Trophoblast cell (in vitro differentiated cells and primary cell): ENCODE data around the gene PTGIS.

ENCODE experiments used
- DNase-seq, 2 donors: peaks; one replicate each; pipeline ENCODE4 v3.0.0-alpha.2; 2016
- H2AFZ ChIP-seq: 2 replicates; pipeline ENCODE4 v1.6.1; 2013; ENCODE audit warnings: low read length, moderate library complexity, mild to moderate bottlenecking; ENCODE audit not compliant: insufficient read depth, poor library complexity
- H2AK5ac ChIP-seq: 2 replicates; pipeline ENCODE4 v1.6.1; 2013; ENCODE audit warnings: mild to moderate bottlenecking, low read length
- H2BK120ac ChIP-seq: 2 replicates; pipeline ENCODE4 v1.6.1; 2013; ENCODE audit warnings: low read length, mild to moderate bottlenecking, moderate library complexity; ENCODE audit not compliant: insufficient read depth, poor library complexity
- H2BK12ac ChIP-seq: 2 replicates; pipeline ENCODE4 v1.6.1; 2013; ENCODE audit warnings: mild to moderate bottlenecking, low read length, moderate library complexity
- H2BK5ac ChIP-seq: 2 replicates; pipeline ENCODE4 v1.6.1; 2013; ENCODE audit warnings: low read length, low read depth, moderate library complexity, mild to moderate bottlenecking; ENCODE audit not compliant: poor library complexity
- H3K14ac ChIP-seq: 2 replicates; pipeline ENCODE4 v1.6.1; 2013; ENCODE audit warnings: mild to moderate bottlenecking, low read length
- H3K18ac ChIP-seq: 2 replicates; pipeline ENCODE4 v1.6.1; 2013; ENCODE audit warnings: mild to moderate bottlenecking, low read length
- H3K23ac ChIP-seq: 2 replicates; pipeline ENCODE4 v1.6.1; 2013; ENCODE audit warnings: low read length
- H3K27ac ChIP-seq: 2 replicates; pipeline ENCODE4 v1.5.1; 2013; ENCODE audit warnings: low read depth, mild to moderate bottlenecking, inconsistent platforms, low read length, moderate library complexity
- H3K27me3 ChIP-seq: 2 replicates; pipeline ENCODE4 v1.6.1; 2013; ENCODE audit warnings: inconsistent platforms, mild to moderate bottlenecking, low read length, moderate library complexity; ENCODE audit not compliant: insufficient read depth
- H3K36me3 ChIP-seq, 2 experiments: 1 replicate in 1 of 2; 2 replicates in 1 of 2; pipeline ENCODE4 v1.6.1; 2013; ENCODE audit warnings: low read length in 2 of 2, mild to moderate bottlenecking in 2 of 2, moderate library complexity in 1 of 2; ENCODE audit not compliant: insufficient read depth in 2 of 2, control insufficient read depth in 1 of 2
- H3K4ac ChIP-seq: 2 replicates; pipeline ENCODE4 v1.6.1; 2013; ENCODE audit warnings: low read depth, mild to moderate bottlenecking, low read length, moderate library complexity
- H3K4me1 ChIP-seq, 2 experiments: 1 replicate in 1 of 2; 2 replicates in 1 of 2; pipeline ENCODE4 v1.6.1; 2013; ENCODE audit warnings: low read length in 2 of 2, mild to moderate bottlenecking in 2 of 2, moderate library complexity in 1 of 2; ENCODE audit not compliant: insufficient read depth in 2 of 2, control insufficient read depth in 1 of 2
- H3K4me2 ChIP-seq: 2 replicates; pipeline ENCODE4 v1.6.1; 2013; ENCODE audit warnings: inconsistent platforms, mild to moderate bottlenecking, low read length, moderate library complexity
- H3K4me3 ChIP-seq: 2 replicates; pipeline ENCODE4 v1.5.1; 2013; ENCODE audit warnings: mild to moderate bottlenecking, low read depth, low read length, inconsistent platforms
- H3K79me1 ChIP-seq: one replicate; pipeline ENCODE4 v1.6.1; 2013; ENCODE audit warnings: low read length
- H3K79me2 ChIP-seq: 2 replicates; pipeline ENCODE4 v1.6.1; 2013; ENCODE audit warnings: low read length, mild to moderate bottlenecking; ENCODE audit not compliant: control insufficient read depth, insufficient read depth, poor library complexity
- H3K9ac ChIP-seq: 2 replicates; pipeline ENCODE4 v1.6.1; 2013; ENCODE audit warnings: mild to moderate bottlenecking, low read length
- H3K9me3 ChIP-seq: 2 replicates; pipeline ENCODE4 v1.6.1; 2013; ENCODE audit warnings: low read depth, mild to moderate bottlenecking, control low read depth, inconsistent platforms, low read length; ENCODE audit not compliant: insufficient read depth
- H4K12ac ChIP-seq: 2 replicates; pipeline ENCODE4 v1.6.1; 2013; ENCODE audit warnings: low read depth, mild to moderate bottlenecking, low read length, moderate library complexity
- H4K8ac ChIP-seq: 2 replicates; pipeline ENCODE4 v1.6.1; 2013; ENCODE audit warnings: low read depth, mild to moderate bottlenecking, low read length, moderate library complexity
- H4K91ac ChIP-seq: one replicate; pipeline ENCODE4 v1.6.1; 2013; ENCODE audit warnings: low read depth, mild to moderate bottlenecking, low read length, moderate library complexity
- WGBS: extraction: QIAGEN DNeasy Blood & Tissue Kit; methylation state at CpG from one replicate; pipeline ENCODE4 v1.1.7; 2013; ENCODE audit warnings: missing lambda C conversion rate; ENCODE audit not compliant: insufficient read length, insufficient coverage; ENCODE audit errors: extremely low coverage; 5-methylcytosine and 5-hydroxymethylcytosine counted together

Gene PTGIS

DNA sequence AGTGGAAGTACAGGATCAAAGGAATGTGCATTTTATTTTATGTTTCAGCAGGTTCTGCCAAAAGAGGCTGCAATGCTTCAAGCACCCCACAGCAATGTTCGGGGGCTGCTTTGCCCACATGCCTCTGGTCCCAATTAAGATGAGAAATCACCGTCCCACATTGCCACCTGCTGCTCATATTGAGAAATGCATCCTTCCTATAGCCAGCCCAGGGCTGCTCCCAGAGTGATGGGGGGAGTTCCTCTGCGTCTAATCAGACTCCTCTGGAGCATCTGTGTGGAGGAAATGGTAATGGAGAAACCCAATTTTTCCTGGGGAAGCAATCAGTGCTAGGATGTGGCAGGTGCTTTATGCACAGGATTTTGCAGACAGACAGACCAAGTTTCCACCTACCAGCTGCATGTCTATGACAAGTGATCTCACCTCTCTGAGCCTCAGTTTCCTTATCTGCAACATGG is 33.7 kb downstream of the PTGIS start:
- no peak overlapping the region for H3K4ac ChIP-seq
- H4K91ac ChIP-seq: no peak overlapping the region
- DNase-seq: peak; percentile 42 to 76
- H3K27ac ChIP-seq: no peak overlapping the region
- H3K9me3 ChIP-seq: peaks cover under 1% of the 10 kb centered on the region
- WGBS: no CpG with 5 or more reads among the region's 3 CpGs
- H3K18ac ChIP-seq: no peak overlapping the region
- H3K27me3 ChIP-seq: no peaks in the 10 kb centered on the region
- H3K14ac ChIP-seq: no peak overlapping the region
- H3K79me2 ChIP-seq: no peaks in the 10 kb centered on the region
- H3K4me3 ChIP-seq: no peak overlapping the region
- H4K8ac ChIP-seq: no peak overlapping the region
- H3K79me1 ChIP-seq: no peaks in the 10 kb centered on the region
- H3K36me3 ChIP-seq: peaks cover 7 to 11% of the 10 kb centered on the region in 2 experiments
- H4K12ac ChIP-seq: no peak overlapping the region
- no peak overlapping the region for H2BK120ac ChIP-seq
- H2AK5ac ChIP-seq: no peak overlapping the region
- no peak overlapping the region for H2AFZ ChIP-seq
- H3K9ac ChIP-seq: no peak overlapping the region
- no peaks in the 10 kb centered on the region for H3K4me1 ChIP-seq
- no peak overlapping the region for H3K23ac ChIP-seq
- H3K4me2 ChIP-seq: no peak overlapping the region
- H2BK12ac ChIP-seq: no peak overlapping the region
- H2BK5ac ChIP-seq: no peak overlapping the region

DNA sequence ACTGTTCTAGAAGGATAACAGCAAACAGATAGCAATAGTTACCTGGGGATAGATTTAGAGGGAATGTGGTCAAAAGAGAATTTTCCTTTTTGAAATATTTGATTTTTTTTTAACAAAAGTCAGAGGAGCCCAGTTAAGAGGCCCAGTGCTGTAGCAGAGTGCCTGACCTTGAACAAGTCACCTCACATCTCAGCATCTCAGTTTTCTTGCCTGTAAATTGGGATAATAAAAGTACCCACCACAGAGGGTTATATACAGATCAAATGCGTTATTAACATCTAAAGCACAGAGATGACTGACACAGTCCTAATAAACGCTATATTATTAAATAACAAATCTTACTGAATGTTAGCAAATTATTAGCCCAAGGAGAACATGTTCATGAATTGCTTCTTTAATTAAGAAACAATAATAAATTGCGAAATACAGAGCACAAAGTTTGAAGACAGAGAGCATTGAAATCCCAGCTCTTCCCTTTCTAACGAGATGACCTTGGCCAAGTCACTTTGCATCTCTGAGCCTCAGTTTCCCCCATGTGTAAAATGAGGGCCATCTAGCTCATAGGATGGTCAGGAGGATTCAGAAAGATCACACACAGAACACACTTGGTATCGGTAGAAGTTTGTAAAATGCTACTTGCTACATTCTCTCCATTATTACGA is 35.5 kb downstream of the PTGIS start:
- Histone ChIP-seq H4K8ac (no peak overlapping the region), H2BK120ac (no peak overlapping the region), H3K27ac (no peak overlapping the region), H3K79me2 (no peaks in the 10 kb centered on the region), H2BK5ac (no peak overlapping the region), H4K12ac (no peak overlapping the region), H3K4me2 (no peak overlapping the region), H4K91ac (no peak overlapping the region), H2AFZ (no peak overlapping the region), H3K4me3 (no peak overlapping the region), H3K79me1 (no peaks in the 10 kb centered on the region), H3K14ac (no peak overlapping the region), H2AK5ac (no peak overlapping the region), H3K4me1 (no peaks in the 10 kb centered on the region), H3K9ac (no peak overlapping the region), H3K23ac (no peak overlapping the region), H2BK12ac (no peak overlapping the region), H3K18ac (no peak overlapping the region), H3K27me3 (no peaks in the 10 kb centered on the region), H3K9me3 (no peaks in the 10 kb centered on the region), H3K36me3 (peaks cover 5 to 7% of the 10 kb centered on the region in 2 experiments), H3K4ac (no peak overlapping the region)
- no peak for DNase-seq
- no CpG with 5 or more reads among the region's 6 CpGs for WGBS

DNA sequence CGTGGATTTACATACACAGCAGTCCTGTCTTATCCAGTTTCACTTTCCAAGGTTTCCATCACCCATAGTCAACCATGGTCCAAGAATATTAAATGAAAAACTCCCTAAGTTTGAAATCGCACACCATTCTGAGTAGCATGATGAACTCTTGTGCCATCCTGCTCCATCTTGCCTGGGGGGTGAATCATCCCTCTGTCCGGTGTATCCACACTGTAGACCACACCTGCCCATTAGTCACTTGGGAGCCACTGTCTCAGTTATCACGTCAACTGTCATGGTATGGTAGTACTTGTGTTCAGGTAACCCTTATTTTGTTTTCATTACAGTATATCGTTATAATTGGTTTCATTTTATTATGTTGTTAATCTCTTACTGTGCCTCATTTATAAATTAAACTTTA is 38.5 kb downstream of the PTGIS start:
- peak in 1 of 2 donors; percentile 33 for DNase-seq
- peaks cover 4 to 5% of the 10 kb centered on the region in 2 experiments for H3K36me3 ChIP-seq
- no peak overlapping the region for H2AFZ ChIP-seq
- no peak overlapping the region for H2BK5ac ChIP-seq
- no peak overlapping the region for H3K9ac ChIP-seq
- H3K4me3 ChIP-seq: no peak overlapping the region
- H4K12ac ChIP-seq: no peak overlapping the region
- H3K4me2 ChIP-seq: no peak overlapping the region
- no peak overlapping the region for H4K8ac ChIP-seq
- no peak overlapping the region for H4K91ac ChIP-seq
- H3K23ac ChIP-seq: no peak overlapping the region
- H2BK12ac ChIP-seq: no peak overlapping the region
- no peaks in the 10 kb centered on the region for H3K79me1 ChIP-seq
- no peak overlapping the region for H3K18ac ChIP-seq
- no peaks in the 10 kb centered on the region for H3K27me3 ChIP-seq
- peaks cover 3% of the 10 kb centered on the region for H3K9me3 ChIP-seq
- no peaks in the 10 kb centered on the region for H3K79me2 ChIP-seq
- H2BK120ac ChIP-seq: no peak overlapping the region
- no peak overlapping the region for H3K27ac ChIP-seq
- H2AK5ac ChIP-seq: no peak overlapping the region
- H3K4ac ChIP-seq: no peak overlapping the region
- H3K4me1 ChIP-seq: no peaks in the 10 kb centered on the region
- no peak overlapping the region for H3K14ac ChIP-seq
- no CpG with 5 or more reads among the region's 5 CpGs for WGBS

DNA sequence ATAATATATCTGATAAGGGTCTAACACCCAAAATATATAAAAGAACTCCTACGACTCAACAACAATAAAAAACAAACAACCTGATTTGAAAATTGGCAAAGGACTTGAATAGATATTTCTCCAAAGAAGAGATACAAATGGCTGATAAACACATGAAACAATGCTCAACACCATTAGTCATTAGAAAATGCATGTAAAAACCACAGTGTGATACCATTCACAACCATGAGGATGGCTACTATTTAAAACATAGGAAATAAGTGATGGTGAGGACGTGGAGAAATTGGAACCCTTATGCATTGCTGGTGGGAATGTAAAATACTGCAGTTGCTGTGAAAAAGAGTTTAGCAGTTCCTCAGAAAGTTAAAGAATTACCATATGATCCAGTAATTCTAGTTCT is 41.4 kb downstream of the PTGIS start:
- H3K4ac ChIP-seq: no peak overlapping the region

More for the DNA sequence above, 41.4 kb downstream of the PTGIS start:
- Histone ChIP-seq H4K91ac (no peak overlapping the region), H2AK5ac (no peak overlapping the region), H3K14ac (no peak overlapping the region), H3K4me2 (no peak overlapping the region), H2AFZ (no peak overlapping the region), H3K27ac (no peak overlapping the region), H3K9ac (no peak overlapping the region), H2BK5ac (no peak overlapping the region), H3K4me1 (no peaks in the 10 kb centered on the region), H3K79me1 (no peaks in the 10 kb centered on the region), H3K27me3 (no peaks in the 10 kb centered on the region), H3K79me2 (no peaks in the 10 kb centered on the region), H3K9me3 (peaks cover 9% of the 10 kb centered on the region), H4K12ac (no peak overlapping the region), H4K8ac (no peak overlapping the region), H3K23ac (no peak overlapping the region), H3K18ac (no peak overlapping the region), H2BK120ac (no peak overlapping the region), H2BK12ac (no peak overlapping the region), H3K36me3 (peaks cover 1 to 10% of the 10 kb centered on the region in 2 experiments), H3K4me3 (no peak overlapping the region)
- no CpG with 5 or more reads among the region's 2 CpGs for WGBS
- DNase-seq: no peak
